Medulla oblongata (tissue), 1 donor: ENCODE results near the gene STMN1.

Source experiments
- DNase-seq: peaks from one replicate; pipeline ENCODE4 v3.0.0-alpha.2; 2015; ENCODE audit errors: extremely low spot score

STMN1 gene

GRCh38 chr1:25922056-25922970, 16.1 kb upstream of the STMN1 start:
- peak; percentile 54 for DNase-seq

GRCh38 chr1:25918615-25919014, 12.4 kb upstream of the STMN1 start:
- DNase-seq: no peak

- no peak for DNase-seq
Measured at GRCh38 chr1:25917996-25918395, 11.8 kb upstream of the STMN1 start.

GRCh38 chr1:25916460-25916859, 10.2 kb upstream of the STMN1 start:
- DNase-seq: no peak

GRCh38 chr1:25914074-25914995, 8.1 kb upstream of the STMN1 start:
- DNase-seq: no peak

GRCh38 chr1:25913206-25913605, 7.0 kb upstream of the STMN1 start:
- no peak for DNase-seq

GRCh38 chr1:25912076-25912831, 6.0 kb upstream of the STMN1 start:
- no peak for DNase-seq

GRCh38 chr1:25911162-25911561, 4.9 kb upstream of the STMN1 start:
- no peak for DNase-seq

GRCh38 chr1:25909040-25909439, 2.8 kb upstream of the STMN1 start:
- DNase-seq: peak; percentile 71

- no peak for DNase-seq
Measured at GRCh38 chr1:25908161-25908560, 1.9 kb upstream of the STMN1 start.

- DNase-seq: peak; percentile 20
Measured at GRCh38 chr1:25907601-25908000, 1.4 kb upstream of the STMN1 start.

- peak; percentile 51 for DNase-seq
Measured at GRCh38 chr1:25906644-25907300, 553 bp upstream of the STMN1 start.

- peak; percentile 96 for DNase-seq
Measured at GRCh38 chr1:25904943-25905679, 1.1 kb downstream of the STMN1 start.

GRCh38 chr1:25903986-25904385, 2.2 kb downstream of the STMN1 start:
- DNase-seq: no peak

GRCh38 chr1:25902462-25902861, 3.8 kb downstream of the STMN1 start:
- DNase-seq: peak; percentile 42

- peak; percentile 94 for DNase-seq
Measured at GRCh38 chr1:25900219-25900618, 6.0 kb downstream of the STMN1 start.

- peak; percentile 59 for DNase-seq
Measured at GRCh38 chr1:25899792-25900191, 6.4 kb downstream of the STMN1 start.

- DNase-seq: no peak
Measured at GRCh38 chr1:25898223-25899015, 7.8 kb downstream of the STMN1 start.

- peak; percentile 52 for DNase-seq
Measured at GRCh38 chr1:25897754-25898153, 8.5 kb downstream of the STMN1 start.

GRCh38 chr1:25896266-25896665, 10.0 kb downstream of the STMN1 start:
- peak; percentile 22 for DNase-seq
